ENCODE data around the gene ACAT2. TPM values are rescaled to one million over a fixed set of nuclear protein-coding genes. Genes with fewer than 3 reads are reported as not detected.
"Not testable (repeated sequence)": the region's sequence is repeated elsewhere in the genome, so short reads cannot be mapped to it uniquely, and the experiment has no call there.

Gene ACAT2
- total RNA-seq, 2 experiments from 2014 or later = 84.4 to 89.2 TPM

DNA sequence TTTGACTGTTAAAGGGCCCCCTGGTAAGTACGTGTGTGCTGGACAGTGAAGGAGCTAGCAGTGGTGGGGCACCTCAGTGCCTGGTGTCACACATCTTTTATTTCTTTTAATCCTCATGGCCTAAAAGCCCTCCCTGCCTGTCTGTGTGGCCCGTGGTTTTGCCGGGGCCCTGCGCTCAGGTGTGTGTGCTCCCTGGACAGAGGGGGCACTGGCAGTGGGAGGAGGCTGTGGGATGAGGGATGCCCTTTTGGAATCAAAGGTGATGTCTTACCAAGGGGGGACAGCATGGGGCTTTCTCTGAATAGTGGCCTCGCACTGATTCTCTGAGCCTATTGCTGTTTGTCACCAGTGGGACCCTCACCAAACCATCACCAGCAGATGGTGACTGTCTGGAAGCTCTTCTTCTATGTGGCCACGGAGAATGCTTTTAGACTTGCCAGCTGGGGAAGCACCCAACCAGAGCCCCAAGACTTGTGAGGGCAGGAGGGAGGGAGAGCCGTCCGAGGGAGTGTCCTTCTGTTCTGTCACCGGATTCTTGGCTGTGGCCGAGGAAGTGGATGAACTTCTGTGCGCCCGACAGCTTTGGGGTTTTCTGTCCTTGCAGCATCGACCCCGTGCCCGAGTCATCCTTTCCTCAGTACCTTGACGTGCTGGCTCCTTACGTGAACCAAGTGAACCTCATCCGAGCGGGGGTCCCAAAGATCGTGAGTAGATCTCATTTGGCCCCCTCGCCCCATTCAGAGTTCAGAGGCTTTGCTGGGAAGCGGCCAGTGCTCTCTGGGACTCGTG is 56.3 kb downstream of the ACAT2 start:
- ATAC-seq = no peak

DNA sequence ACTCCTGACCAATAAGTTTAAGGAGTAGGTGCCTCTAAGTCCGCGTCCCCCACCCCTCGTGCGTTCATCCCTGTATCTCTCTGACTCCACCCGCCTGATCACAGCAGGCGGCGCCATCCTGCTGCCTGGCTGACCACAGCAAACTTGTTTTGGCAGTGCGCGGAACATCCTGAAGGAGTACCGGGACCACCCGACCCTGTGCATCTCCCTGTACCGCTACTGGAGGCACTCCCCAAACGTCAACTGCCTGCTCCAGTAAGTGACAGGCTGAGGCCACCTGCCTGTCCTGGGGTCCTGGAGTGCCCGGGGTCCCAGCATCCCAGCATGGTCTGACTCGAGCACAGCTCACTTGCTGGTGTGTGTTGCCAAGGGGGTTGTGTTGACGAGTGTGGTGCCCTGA is 57.3 kb downstream of the ACAT2 start:
- ATAC-seq (no peak), DNase-seq (no peak)
- peak overlapping the region; percentile 95 for H3K27ac Mint-ChIP-seq
- H3K4me3 Mint-ChIP-seq = peak overlapping the region; percentile 72
- no peaks in the 10 kb centered on the region for H3K36me3 Mint-ChIP-seq (ENCODE audit: low read depth)
- H3K27me3 Mint-ChIP-seq (ENCODE audit: low read depth) = no peaks in the 10 kb centered on the region
- H3K4me1 Mint-ChIP-seq (ENCODE audit: low read depth) = peaks cover 23% of the 10 kb centered on the region
- no peaks in the 10 kb centered on the region for H3K9me3 Mint-ChIP-seq (ENCODE audit: insufficient read depth)
- CTCF ChIA-PET = interaction anchor here (1.4 kb wide), 1 partner anchor 34 kb away, joined by 4 read pairs; no protein-coding TSS in a partner anchor
- POLR2A ChIA-PET = interaction anchor here (5.2 kb wide), 1 partner anchor 29 kb away, joined by 24 read pairs; the partner anchor contains the start of genes MRPL18 and TCP1

More for the DNA sequence above, 56.3 kb downstream of the ACAT2 start:
- Mint-ChIP-seq H3K9me3 (ENCODE audit: insufficient read depth) (no peaks in the 10 kb centered on the region), H3K27me3 (ENCODE audit: low read depth) (no peaks in the 10 kb centered on the region), H3K4me1 (ENCODE audit: low read depth) (peaks cover 23% of the 10 kb centered on the region), H3K36me3 (ENCODE audit: low read depth) (no peaks in the 10 kb centered on the region), H3K4me3 (no peak overlapping the region), H3K27ac (no peak overlapping the region)
- ChIA-PET POLR2A (interaction anchor here (5.2 kb wide), 1 partner anchor 28 kb away, joined by 24 read pairs; the partner anchor contains the start of genes MRPL18 and TCP1), CTCF (interaction anchor here (0.6 kb wide), 1 partner anchor 28 kb away, joined by 3 read pairs; no protein-coding TSS in a partner anchor)
- DNase-seq = no peak

DNA sequence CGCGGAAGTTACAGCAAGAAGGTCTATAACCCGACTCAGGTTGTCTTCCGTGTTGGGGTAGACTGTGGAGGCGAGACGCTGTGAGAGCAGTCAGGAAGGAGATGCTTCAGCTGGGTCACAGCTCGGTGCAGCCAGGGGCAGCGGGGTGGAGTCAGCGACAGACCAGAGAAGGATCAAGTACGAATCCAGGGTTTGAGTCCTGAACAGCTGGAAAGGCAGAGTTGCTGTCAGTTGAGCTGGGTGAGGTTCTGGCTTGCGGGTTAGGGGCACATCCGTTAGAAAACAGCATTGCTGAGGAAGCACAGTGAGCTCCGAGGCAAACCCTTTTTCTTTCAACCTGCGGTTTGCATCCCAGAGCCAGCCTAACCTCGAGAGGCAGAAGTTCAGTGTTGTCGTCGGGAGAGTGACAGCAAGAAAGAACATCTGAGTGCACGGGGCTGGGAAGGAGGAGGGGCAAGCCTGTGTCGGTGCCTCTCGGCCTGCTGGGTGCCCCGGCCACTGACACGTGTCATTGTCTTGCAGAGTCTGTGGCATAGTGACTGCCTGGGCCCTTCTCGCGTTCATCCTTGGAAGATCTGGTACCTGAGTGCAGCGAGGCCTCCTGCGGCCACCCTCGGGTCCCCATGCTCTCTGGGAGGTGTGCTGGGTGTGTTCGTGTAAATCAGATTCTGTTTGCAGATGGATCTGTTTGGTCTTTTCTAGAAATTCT is 58.2 kb downstream of the ACAT2 start:
- H3K27ac Mint-ChIP-seq = peak overlapping the region; percentile 95
- ATAC-seq = peak; percentile 85
- peak; percentile 72 for DNase-seq
- CTCF ChIA-PET = interaction anchor here (0.8 to 1.4 kb wide), 2 partner anchors 14 to 33 kb away, joined by 3 to 4 read pairs; no protein-coding TSS in a partner anchor
- no peaks in the 10 kb centered on the region for H3K36me3 Mint-ChIP-seq (ENCODE audit: low read depth)
- H3K4me3 Mint-ChIP-seq = peak overlapping the region; percentile 72
- no peaks in the 10 kb centered on the region for H3K9me3 Mint-ChIP-seq (ENCODE audit: insufficient read depth)
- no peaks in the 10 kb centered on the region for H3K27me3 Mint-ChIP-seq (ENCODE audit: low read depth)
- POLR2A ChIA-PET = interaction anchor here (0.8 to 5.2 kb wide), 2 partner anchors 30 to 125 kb away, joined by 3 to 24 read pairs; partner anchors contain the start of genes MRPL18 and TCP1
- peaks cover 23% of the 10 kb centered on the region for H3K4me1 Mint-ChIP-seq (ENCODE audit: low read depth)

DNA sequence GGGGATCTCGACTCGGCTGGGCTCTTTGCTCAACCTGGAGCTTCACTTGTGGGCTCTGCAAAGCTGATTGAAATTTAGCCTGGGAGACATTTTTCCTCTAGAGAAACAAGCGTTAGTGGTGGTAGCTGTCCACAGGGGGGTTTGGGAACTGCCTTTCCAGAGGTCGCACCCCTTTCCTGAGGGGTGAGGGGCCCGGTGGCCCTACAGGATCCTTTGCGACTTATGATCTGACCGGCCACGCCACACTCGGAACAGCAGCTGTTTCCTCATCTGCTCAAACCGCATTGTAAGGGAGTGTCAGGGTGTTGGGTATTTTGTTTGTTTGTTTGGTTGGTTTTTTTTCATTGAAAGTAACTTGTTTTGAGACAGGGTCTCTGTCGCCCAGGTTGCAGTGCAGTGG is 59.3 kb downstream of the ACAT2 start:
- Mint-ChIP-seq H3K27ac (peak overlapping the region; percentile 68), H3K4me1 (ENCODE audit: low read depth) (peaks cover 23% of the 10 kb centered on the region), H3K27me3 (ENCODE audit: low read depth) (no peaks in the 10 kb centered on the region), H3K4me3 (no peak overlapping the region), H3K9me3 (ENCODE audit: insufficient read depth) (no peaks in the 10 kb centered on the region), H3K36me3 (ENCODE audit: low read depth) (no peaks in the 10 kb centered on the region)
- POLR2A ChIA-PET = interaction anchor here (5.2 kb wide), 1 partner anchor 31 kb away, joined by 24 read pairs; the partner anchor contains the start of genes MRPL18 and TCP1
- DNase-seq (no peak), ATAC-seq (no peak)
- CTCF ChIA-PET = interaction anchor here (0.8 to 1.3 kb wide), 2 partner anchors 30 to 31 kb away, joined by 3 read pairs; partner anchors contain the start of gene MRPL18

DNA sequence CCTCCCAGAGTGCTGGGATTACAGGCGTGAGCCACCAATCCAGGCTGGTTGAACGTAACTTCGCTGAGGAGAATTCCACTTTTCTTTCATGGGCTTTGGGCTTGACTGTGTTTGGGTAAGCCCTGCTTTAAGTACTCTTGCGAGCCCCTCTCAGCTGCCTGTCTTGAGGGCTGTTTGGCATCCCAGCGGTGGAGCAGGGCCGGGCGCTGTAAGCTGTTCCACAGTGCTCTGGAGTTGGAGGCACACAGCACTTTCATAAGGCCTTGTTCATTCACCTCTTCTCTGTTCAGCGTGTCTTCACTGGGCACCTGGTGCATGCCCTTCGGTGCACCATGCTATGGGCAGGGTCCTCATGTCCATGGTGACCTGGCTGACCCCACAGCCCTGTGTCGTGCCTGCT is 59.9 kb downstream of the ACAT2 start:
- Mint-ChIP-seq H3K4me3 (no peak overlapping the region), H3K9me3 (ENCODE audit: insufficient read depth) (no peaks in the 10 kb centered on the region), H3K36me3 (ENCODE audit: low read depth) (no peaks in the 10 kb centered on the region), H3K27ac (no peak overlapping the region), H3K4me1 (ENCODE audit: low read depth) (peaks cover 23% of the 10 kb centered on the region), H3K27me3 (ENCODE audit: low read depth) (no peaks in the 10 kb centered on the region)
- DNase-seq (no peak), ATAC-seq (no peak)
- POLR2A ChIA-PET = interaction anchor here (5.2 kb wide), 1 partner anchor 31 kb away, joined by 24 read pairs; the partner anchor contains the start of genes MRPL18 and TCP1
- CTCF ChIA-PET = interaction anchor here (0.7 to 1.3 kb wide), 2 partner anchors 31 to 178 kb away, joined by 3 read pairs; no protein-coding TSS in a partner anchor

DNA sequence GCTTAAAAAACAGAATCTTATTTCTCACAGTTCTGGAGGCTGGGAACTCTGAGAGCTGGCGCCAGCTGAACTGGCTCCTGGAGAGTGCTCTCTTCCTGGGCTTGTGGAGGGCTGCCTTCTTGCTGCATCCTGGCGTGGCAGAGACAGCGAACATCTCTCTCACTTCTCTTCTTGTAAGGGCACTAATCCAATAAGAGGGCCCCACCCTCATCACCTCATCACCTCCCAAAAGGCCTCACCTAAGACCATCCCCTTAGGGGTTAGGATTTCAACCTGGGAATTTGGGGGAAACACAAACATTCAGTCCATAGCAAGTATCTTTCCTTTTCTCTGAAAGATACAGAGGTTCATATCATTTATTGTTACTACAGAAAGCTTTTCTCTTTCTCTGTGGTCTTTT is 62.1 kb downstream of the ACAT2 start:
- H3K27ac Mint-ChIP-seq = no peak overlapping the region
- ChIA-PET POLR2A (no interaction called here), CTCF (no interaction called here)
- peaks cover 23% of the 10 kb centered on the region for H3K4me1 Mint-ChIP-seq (ENCODE audit: low read depth)
- H3K27me3 Mint-ChIP-seq (ENCODE audit: low read depth) = no peaks in the 10 kb centered on the region
- no peak for ATAC-seq
- no peak overlapping the region for H3K4me3 Mint-ChIP-seq
- no peaks in the 10 kb centered on the region for H3K9me3 Mint-ChIP-seq (ENCODE audit: insufficient read depth)
- no peaks in the 10 kb centered on the region for H3K36me3 Mint-ChIP-seq (ENCODE audit: low read depth)
- no peak for DNase-seq

DNA sequence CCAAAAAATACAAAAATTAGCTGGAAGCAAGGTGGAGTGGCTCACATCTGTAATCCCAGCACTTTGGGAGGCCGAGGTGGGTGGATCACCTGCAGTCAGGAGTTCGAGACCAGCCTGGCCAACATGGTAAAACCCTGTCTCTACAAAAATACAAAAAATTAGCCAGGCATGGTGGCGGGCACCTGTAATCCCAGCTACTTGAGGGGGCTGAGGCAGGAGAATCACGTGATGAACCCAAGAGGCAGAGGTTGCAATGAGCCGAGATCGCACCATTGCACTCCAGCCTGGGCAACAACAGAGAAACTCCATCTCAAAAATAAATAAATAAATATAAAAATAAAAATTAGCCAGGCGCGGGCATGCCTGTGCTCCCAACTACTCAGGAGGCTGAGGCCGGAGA is 62.8 kb downstream of the ACAT2 start:
- ATAC-seq; DNase-seq; CTCF ChIA-PET; H3K4me3 Mint-ChIP-seq; H3K27me3 Mint-ChIP-seq (ENCODE audit: low read depth); H3K9me3 Mint-ChIP-seq (ENCODE audit: insufficient read depth); H3K27ac Mint-ChIP-seq; POLR2A ChIA-PET; H3K36me3 Mint-ChIP-seq (ENCODE audit: low read depth): not testable (repeated sequence)
- H3K4me1 Mint-ChIP-seq (ENCODE audit: low read depth) = peaks cover 22% of the 10 kb centered on the region

DNA sequence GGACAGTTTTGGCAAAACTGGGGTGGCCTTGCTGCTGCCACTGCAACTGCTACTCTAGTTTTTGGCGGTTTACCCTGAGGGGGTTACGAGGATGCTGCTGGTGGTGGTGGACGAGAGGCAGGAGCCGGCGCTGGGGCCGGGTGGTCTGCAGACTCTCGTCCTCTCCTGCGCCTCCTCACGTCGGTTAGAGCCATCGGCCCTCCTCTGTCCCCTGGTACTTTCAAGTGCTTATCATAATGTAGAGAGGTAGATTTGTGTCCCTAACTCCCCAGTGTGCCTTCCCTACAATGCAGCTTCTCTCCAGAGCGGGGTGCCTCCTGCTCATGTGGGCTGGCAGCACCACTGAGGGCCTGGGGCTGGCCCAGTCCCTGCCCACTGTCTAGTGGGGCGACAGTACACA is 64.2 kb downstream of the ACAT2 start:
- Mint-ChIP-seq H3K36me3 (ENCODE audit: low read depth) (no peaks in the 10 kb centered on the region), H3K27ac (no peak overlapping the region), H3K27me3 (ENCODE audit: low read depth) (no peaks in the 10 kb centered on the region), H3K9me3 (ENCODE audit: insufficient read depth) (no peaks in the 10 kb centered on the region), H3K4me1 (ENCODE audit: low read depth) (peaks cover 10% of the 10 kb centered on the region), H3K4me3 (no peak overlapping the region)
- CTCF ChIA-PET = no interaction called here
- POLR2A ChIA-PET = no interaction called here
- ATAC-seq = no peak
- DNase-seq = no peak

DNA sequence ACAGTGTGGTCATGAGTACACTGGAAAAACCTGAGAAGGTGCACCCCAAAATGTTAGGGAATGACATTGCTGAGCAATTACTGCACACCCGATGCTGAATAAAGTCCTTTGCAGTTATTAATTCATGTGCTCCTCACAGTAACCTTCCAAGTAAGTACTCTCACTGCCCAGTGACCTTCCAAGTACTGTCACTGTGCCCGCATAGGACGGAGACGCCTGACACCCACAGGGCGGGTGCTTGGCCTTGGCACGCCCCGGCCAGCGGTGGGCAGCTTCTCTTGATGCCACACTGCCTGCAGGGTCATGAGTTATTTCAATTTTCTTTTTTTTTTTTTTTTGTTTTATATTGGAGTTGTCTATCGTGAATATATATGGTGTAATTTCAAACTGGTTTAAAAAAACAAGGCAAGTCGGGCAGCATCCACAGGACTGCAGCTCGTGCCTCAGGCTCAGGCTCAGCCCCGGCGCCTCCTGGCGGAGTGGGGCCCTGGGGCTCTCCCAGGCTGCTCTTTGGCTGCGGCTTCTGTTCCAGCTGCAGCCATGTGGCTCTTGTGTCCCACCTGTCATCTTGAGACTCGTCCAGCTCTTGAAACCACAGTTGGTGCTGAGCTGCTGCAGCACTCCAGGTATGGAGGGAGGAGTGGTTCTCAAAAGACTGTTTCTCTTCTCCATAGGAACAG is 65.3 kb downstream of the ACAT2 start:
- POLR2A ChIA-PET = no interaction called here
- H3K36me3 Mint-ChIP-seq (ENCODE audit: low read depth) = no peaks in the 10 kb centered on the region

DNA sequence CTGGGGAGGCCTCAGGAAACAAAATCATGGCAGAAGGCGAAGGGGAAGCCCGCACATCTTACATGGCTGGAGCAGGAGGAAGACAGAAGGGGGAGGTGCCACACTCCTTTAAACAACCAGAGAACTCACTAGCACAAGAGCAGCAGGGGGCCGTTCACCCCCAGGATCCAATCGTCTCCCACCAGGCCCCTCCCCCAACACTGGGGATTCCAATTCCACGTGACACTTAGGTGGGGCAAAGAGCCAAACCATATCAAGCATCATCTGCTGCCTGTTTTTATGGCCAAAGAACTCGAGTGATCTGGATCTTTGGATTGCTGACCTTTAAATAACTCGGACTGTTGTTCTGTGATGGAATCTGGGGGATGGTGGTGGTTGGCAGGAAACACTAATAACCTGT is 66.2 kb downstream of the ACAT2 start:
- H3K9me3 Mint-ChIP-seq (ENCODE audit: insufficient read depth) = no peaks in the 10 kb centered on the region
- no peak overlapping the region for H3K27ac Mint-ChIP-seq
- no peaks in the 10 kb centered on the region for H3K36me3 Mint-ChIP-seq (ENCODE audit: low read depth)
- ChIA-PET POLR2A (no interaction called here), CTCF (interaction anchor here (0.5 kb wide), 1 partner anchor 26 kb away, joined by 4 read pairs; no protein-coding TSS in a partner anchor)
- DNase-seq (no peak), ATAC-seq (no peak)
- no peaks in the 10 kb centered on the region for H3K27me3 Mint-ChIP-seq (ENCODE audit: low read depth)
- peaks cover 8% of the 10 kb centered on the region for H3K4me1 Mint-ChIP-seq (ENCODE audit: low read depth)
- no peak overlapping the region for H3K4me3 Mint-ChIP-seq

More for the DNA sequence above, 65.3 kb downstream of the ACAT2 start:
- no peak overlapping the region for H3K4me3 Mint-ChIP-seq
- ATAC-seq = no peak
- CTCF ChIA-PET = interaction anchor here (0.5 kb wide), 1 partner anchor 27 kb away, joined by 4 read pairs; no protein-coding TSS in a partner anchor
- H3K4me1 Mint-ChIP-seq (ENCODE audit: low read depth) = peaks cover 6% of the 10 kb centered on the region
- H3K27me3 Mint-ChIP-seq (ENCODE audit: low read depth) = no peaks in the 10 kb centered on the region
- no peak overlapping the region for H3K27ac Mint-ChIP-seq
- DNase-seq = no peak
- H3K9me3 Mint-ChIP-seq (ENCODE audit: insufficient read depth) = no peaks in the 10 kb centered on the region

Measured in activated CD8-positive, alpha-beta T cell treated with anti-CD3 and anti-CD28 coated beads, Interleukin-2, amount 10 ng/mL, durations not matched to agents 7 days and 5 days (primary cell).